ENCODE data around the gene ARHGEF12.

Gene ARHGEF12

GRCh38 chr11:120521176-120521575, 185.0 kb downstream of the ARHGEF12 start:
- DNase-seq: no peak

GRCh38 chr11:120522021-120522420, 185.8 kb downstream of the ARHGEF12 start:
- DNase-seq: no peak

- DNase-seq: no peak
These were observed 186.5 kb downstream of the ARHGEF12 start for GRCh38 chr11:120522736-120523135.

GRCh38 chr11:120523196-120523595, 187.0 kb downstream of the ARHGEF12 start:
- DNase-seq: no peak

GRCh38 chr11:120524536-120525085, 188.4 kb downstream of the ARHGEF12 start:
- no peak for DNase-seq

- DNase-seq: no peak
These were observed 189.3 kb downstream of the ARHGEF12 start for GRCh38 chr11:120525261-120526171.

- no peak for DNase-seq
These were observed 190.0 kb downstream of the ARHGEF12 start for GRCh38 chr11:120526241-120526640.

- no peak for DNase-seq
These were observed 191.0 kb downstream of the ARHGEF12 start for GRCh38 chr11:120527111-120527761.

GRCh38 chr11:120528749-120529148, 192.5 kb downstream of the ARHGEF12 start:
- DNase-seq: no peak

GRCh38 chr11:120529214-120529613, 193.0 kb downstream of the ARHGEF12 start:
- DNase-seq: no peak

- DNase-seq: no peak
These were observed 193.7 kb downstream of the ARHGEF12 start for GRCh38 chr11:120529911-120530310.

- no peak for DNase-seq
These were observed 196.0 kb downstream of the ARHGEF12 start for GRCh38 chr11:120532082-120532831.

GRCh38 chr11:120532832-120533196, 196.6 kb downstream of the ARHGEF12 start:
- no peak for DNase-seq

- no peak for DNase-seq
These were observed 200.0 kb downstream of the ARHGEF12 start for GRCh38 chr11:120536091-120536796.

GRCh38 chr11:120536797-120537169, 200.6 kb downstream of the ARHGEF12 start:
- DNase-seq: no peak

GRCh38 chr11:120537996-120538395, 201.8 kb downstream of the ARHGEF12 start:
- DNase-seq: no peak

GRCh38 chr11:120538707-120539106, 202.5 kb downstream of the ARHGEF12 start:
- no peak for DNase-seq
